Measurements from ENCODE around the gene MYPN.

DNA sequence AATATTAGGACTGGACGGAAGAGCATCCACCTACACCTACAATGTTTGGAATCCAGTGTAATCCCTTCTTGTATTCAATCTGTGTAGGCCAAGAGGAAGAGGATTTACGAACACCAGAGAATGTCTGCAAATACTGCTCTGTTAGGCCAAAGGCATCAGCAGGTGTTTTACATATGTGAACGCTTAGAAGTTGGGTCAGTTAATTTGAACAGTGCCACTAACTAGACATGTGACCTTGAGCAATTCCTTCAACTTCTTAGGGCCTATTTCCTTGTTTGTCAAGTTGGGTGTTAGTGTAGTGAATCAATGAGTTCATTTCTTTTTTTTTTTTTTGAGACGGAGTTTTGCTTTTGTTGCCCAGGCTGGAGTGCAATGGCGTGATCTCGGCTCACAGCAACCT, 35.4 kb downstream of the MYPN start:
- TF ChIP-seq POLR2A (IDR thresholded peaks at IDR 0.05; ENCODE audit: low read depth, low read length) (no peak), POLR2AphosphoS5 (IDR thresholded peaks at IDR 0.05; ENCODE audit: low read depth, low read length) (no peak), POU2F2 (IDR thresholded peaks at IDR 0.05; ENCODE audit: low read depth, low read length) (no peak), TAF1 (IDR thresholded peaks at IDR 0.05; ENCODE audit: low read depth, low read length) (no peak)

Data from GM12891 (cell line).